ENCODE results near the gene PTEN.
"Not testable (repeated sequence)": the region's sequence is repeated elsewhere in the genome, so short reads cannot be mapped to it uniquely, and the experiment has no call there.

Gene PTEN

DNA sequence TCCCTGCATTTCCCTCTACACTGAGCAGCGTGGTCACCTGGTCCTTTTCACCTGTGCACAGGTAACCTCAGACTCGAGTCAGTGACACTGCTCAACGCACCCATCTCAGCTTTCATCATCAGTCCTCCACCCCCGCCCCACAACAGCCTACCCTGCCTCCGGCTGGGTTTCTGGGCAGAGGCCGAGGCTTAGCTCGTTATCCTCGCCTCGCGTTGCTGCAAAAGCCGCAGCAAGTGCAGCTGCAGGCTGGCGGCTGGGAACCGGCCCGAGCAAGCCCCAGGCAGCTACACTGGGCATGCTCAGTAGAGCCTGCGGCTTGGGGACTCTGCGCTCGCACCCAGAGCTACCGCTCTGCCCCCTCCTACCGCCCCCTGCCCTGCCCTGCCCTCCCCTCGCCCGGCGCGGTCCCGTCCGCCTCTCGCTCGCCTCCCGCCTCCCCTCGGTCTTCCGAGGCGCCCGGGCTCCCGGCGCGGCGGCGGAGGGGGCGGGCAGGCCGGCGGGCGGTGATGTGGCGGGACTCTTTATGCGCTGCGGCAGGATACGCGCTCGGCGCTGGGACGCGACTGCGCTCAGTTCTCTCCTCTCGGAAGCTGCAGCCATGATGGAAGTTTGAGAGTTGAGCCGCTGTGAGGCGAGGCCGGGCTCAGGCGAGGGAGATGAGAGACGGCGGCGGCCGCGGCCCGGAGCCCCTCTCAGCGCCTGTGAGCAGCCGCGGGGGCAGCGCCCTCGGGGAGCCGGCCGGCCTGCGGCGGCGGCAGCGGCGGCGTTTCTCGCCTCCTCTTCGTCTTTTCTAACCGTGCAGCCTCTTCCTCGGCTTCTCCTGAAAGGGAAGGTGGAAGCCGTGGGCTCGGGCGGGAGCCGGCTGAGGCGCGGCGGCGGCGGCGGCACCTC lies at the start of gene PTEN, which contains the start of gene KLLN:
TSS of gene PTEN (plus strand) at position 573 of the 891 bp plus-strand sequence. CDS start 845 bp downstream, outside the sequence.
TSS of gene KLLN (minus strand) at position 481 of the 891 bp plus-strand sequence. CDS start 1,046 bp downstream, outside the sequence.
- peak; percentile 95 for DNase-seq

DNA sequence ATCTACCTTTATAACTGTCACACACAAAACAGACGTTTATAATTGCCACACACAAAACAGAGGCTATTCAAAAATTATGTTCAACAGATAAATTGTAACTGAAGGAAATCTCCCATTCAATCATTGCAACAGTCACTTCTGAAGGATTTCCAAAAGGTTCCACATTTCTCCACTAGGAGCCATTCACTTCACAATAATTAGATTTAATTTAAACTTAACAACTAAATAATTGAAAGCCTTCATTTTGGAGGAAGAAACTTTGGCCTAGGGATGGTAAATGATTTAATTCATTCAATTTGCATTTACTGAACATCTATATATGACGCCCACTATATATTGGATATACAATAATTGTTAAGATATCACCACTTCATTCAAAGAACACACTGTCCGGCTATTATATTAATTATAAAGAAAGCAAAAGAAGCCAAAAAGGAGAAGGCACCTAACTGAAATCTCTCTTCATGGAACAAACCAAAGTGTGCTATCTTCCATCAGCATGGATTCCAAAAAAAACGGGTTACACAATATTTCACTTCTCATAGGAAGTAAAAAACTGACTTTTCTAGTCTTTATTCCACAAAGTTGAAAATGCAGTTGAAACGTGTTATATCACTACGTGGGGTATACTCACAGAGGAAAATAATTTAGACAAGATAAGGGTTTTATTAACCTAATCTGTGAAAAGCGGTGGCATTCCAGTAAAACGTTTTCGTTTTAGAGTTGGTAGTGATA lies 47.1 kb upstream of the PTEN start:
- no peak for DNase-seq

DNA sequence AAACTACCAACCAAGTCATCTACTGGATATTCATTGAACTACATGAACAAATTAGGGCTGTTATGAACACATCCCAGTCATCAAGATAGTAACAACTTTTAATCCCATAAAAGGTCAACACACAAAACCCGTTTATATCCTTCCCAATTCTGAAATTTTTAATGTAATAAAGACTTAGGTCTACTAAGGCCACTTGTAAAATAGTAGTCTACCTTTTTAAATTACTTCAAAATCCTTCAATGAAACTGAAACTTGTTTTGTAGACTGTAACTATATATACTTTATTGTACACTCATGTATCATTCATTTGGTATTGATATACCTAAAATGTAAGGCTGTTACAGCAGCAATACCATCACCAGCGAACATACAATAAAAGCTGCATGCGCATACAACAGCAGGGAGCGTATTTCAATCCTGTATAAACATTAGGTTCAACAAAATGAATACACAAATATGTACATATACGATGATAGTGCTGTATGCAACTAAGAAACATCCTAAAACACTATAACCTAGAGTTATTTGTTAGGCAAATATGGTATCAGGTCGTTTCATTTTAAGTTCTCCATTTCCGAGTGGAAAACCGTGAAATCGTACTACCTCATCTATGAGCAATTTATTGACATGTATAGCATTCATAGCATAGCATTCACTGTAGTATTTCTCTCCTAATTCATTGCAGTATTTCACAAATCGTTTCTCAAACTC lies 46.4 kb upstream of the PTEN start:
- peak; percentile 1 for DNase-seq

DNA sequence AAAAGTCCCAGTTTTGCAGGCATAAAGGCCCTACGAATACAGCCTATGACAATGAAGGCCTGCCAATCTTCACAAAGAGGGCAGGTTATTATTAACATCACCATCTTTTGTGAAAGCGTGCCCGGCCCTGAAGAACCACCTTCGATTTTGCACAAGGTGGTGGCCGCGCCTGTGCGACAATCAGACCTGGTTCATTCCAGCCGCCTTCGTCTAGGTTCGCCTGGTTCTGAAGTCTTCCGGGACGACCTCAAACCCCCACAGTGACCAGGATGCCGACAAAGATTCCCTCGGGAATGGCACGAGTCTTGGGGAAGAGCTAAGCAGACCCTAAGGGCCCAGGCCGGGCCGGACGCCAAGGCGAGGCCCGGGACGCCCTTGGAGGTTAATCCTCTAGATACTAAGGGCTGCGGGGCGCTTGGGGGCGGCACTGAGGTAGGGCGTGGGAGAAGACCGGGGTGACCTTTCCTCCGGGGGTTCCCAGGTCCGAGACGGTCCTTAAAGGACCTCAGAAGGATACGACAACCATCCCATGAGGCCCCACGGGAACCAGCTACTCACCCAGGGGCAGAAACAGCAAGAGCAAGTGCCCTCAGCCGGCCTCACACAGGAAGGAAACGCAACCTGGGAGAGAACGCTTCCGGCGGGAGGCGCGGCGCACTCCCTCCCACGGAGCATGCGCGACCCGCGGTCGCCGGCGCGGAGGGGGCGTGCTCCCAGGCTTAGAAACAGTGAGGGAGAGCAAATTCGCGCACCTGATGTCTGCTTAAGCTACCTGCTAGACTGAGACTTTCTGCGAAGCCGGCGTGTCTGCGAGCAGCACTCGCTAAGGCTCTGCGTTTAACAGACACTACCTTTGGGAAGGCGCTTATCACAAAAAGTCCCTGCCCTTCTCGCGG lies 45.6 kb upstream of the PTEN start, which contains the start of gene ATAD1:
TSS of gene ATAD1 (minus strand) at position 618 of the 896 bp plus-strand sequence. CDS start 3,627 bp downstream, outside the sequence.
- DNase-seq: peak; percentile 84

DNA sequence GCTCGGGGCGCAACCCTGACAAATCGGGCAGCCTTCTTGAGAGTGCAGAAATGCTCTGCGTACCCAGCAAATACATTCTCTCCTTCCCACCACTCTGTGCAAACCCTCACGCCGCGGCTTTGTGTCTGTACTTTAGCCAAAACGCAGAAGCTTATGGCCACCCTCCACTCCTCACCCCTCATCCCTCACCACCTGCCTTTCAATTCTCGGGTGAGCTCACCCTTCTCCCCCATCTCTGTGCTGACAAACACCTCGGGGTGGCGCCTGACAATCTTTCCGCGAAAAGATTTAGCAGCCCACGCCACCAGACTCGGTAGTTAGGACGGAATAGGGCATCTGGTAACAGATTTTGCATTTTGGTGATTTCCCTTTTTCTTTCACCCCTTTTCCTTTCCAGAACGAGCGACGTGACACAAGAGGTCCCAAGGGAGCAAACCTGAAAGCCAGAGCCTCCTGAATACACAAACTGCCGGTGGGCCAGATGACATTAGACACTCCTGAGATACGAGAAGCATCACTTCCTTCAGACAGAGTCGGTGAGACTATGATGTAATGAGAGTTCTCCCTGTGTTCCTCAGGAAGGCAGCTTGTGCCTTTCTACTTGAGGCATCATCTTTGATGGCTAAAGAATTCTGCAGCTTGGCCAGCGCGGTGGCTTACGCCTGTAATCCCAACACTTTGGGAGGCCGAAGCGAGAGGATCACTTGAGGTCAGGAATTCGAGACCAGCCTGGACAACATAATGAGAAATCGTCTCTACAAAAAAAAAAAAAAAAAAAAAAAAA lies 44.7 kb upstream of the PTEN start:
- peak; percentile 22 for DNase-seq

DNA sequence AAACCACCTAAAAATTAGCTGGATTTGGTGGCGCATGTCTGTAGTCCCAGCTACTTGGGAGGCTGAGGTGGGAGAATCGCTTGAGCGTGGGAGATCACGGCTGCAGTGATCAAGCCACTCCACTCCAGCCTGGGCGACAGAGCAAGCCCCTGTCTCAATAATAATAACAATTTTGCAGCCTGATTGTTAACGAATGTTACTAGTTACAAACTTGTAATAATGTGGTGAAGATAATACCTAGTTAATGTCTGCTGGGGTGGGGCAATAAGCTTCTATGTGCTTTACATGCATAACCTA lies 44.2 kb upstream of the PTEN start:
- no peak for DNase-seq

DNA sequence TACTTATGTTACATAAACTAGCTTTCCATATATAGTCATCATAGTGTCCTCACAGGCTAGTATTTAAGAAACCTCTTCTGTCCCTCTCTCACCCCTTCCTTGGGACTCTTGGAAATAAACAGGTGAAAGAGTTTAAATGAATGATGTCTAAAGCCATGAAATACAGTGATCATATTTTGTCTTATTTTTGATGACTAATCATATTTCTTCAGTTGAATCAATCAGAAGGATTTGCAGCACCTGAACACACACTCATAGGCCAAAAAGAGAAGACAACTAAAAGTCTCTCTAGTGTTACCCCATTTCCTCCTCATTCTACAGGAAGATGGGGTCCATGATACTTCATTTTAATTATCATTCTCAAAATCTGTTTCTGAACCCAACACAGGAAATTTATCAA lies 36.8 kb upstream of the PTEN start:
- DNase-seq: no peak

DNA sequence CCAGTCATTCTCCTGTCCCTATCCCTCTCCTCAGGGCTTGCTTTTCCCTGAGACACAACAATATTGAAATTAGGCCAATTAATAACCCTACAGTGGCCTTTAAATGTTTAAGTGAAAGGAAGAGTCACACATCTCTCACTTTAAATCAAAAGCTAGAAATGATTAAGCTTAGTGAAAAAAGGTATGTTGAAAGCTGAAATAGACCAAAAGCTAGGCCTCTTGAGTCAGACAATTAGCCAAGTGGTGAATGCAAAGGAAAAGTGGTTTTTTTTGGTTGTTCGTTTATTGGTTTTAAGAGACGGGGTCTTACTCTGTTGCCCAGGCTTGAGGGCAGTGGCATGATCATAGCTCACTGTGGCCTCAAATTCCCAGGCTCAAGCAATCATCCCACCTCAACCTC lies 35.7 kb upstream of the PTEN start:
- no peak for DNase-seq

DNA sequence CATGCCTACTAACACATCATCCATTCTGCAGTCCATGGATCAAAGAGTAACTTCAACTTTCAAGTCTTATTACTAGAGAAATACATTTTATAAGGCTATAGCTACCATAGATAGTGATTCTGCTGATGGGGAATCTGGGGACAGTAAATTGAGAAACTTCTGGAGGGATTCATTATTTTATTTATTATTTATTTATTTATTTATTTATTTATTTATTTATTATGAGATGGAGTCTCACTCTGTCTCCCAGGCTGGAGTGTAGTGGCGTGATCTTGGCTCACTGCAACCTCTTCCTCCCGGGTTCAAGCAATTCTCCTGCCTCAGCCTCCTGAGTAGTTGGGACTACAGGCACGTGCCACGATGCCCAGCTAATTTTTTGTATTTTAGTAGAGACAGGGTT lies 34.4 kb upstream of the PTEN start:
- DNase-seq: not testable (repeated sequence)

DNA sequence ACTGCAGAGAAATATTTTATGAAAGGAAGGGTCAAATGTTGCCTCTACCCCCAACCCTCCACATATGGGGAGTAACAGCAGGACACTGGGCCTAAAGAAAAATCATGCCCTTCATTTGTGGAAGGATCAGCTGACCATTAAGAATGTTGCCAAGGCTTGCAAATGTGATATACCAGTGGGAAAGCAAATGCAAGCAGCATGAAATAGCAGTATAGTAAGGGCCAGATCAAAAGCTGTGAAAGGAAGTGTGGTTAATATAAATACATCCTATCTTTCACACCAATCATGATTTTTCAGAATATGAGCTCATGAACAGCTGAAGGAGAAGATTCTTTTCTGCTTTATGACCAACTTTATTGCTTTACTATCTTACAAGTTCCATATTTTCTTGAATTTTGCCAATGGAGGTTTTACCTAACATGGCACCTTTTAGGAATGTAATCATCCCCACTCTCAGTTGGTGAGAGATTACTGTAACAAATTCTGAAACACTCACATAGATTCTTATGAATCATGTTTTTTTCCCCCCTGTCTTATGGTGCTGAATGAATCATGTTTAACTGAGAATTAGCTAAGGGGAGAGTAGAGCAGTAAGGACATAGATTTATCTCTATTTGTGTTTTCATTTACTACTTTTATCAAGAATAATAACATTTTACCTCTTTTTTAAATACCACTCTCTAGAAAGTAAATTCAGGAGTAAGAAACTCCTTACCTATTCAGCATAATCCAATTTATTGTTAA lies 33.3 kb upstream of the PTEN start:
- no peak for DNase-seq

DNA sequence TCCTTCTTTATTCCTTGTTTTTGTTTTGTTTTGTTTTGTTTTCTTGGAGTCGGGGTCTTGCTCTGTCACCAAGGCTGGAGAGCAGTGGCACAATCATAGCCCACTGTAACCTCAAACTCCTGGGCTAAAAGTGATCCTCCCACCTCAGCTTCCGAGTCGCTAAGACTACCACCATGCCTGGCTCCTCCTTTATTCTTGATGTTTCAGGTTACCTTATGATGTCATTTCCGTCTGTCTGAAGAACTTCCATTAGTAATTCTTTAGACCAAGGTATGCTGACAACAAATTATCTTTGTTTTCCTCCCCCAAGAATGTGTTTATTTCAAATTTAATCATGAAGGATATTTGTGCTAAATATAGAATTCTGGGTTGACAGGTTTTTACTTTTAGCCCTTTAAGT lies 27.3 kb upstream of the PTEN start:
- DNase-seq: no peak

DNA sequence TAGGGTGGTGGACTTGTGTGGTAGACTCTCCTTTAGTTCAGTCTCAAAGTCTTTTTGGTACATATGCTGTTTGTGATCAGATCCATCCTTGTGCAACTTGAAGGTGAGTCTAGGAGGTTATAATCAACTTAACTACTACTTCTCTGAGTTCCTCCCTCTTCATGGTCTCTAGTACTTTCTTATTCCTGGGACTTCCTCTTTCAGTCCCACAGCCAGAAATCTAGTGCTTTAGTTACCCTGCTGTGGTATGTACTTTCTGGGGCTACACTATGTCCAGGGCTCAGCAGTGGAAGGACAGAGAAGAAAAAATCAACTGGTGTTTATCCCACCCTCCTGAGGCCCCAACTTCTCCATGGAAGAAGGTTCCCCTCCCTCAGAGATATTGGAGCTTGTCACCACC lies 26.0 kb upstream of the PTEN start:
- no peak for DNase-seq

DNA sequence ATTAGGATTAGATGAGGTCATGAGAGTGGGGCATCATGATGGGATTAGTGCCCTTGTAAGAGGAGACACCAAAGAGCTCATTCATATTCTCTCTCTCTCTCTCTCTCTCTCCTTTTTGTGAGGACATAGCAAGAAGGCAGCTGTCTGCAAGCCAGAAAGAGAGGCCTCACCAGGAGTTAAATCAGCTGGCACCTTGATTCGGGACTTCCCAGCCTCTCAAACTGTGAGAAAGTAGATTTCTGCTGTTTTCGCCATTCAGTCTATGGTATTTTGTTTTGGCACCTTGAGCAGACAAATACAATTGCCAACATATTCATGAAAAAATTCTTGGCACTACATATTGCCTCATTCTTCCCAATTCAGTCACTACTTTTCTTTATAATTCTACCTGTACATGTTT lies 24.8 kb upstream of the PTEN start:
- DNase-seq: no peak

DNA sequence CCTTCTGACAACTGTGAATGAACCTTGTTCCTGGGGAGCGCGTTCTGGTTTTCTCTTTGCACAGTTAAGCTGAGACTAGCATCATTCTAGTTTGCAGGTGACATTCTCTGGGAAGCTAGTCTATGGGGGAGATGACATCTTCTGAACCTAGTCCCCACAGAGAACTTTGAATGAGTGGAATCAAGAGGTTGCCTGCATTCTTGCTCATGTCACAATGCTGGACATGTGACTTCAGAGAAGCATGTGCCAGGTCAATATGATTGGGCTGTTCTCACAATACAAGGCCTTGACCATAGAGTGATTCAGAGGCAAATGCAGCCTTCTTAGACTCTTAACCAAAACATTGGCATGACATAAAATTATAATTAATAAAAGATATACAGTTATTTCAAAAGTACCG lies 22.2 kb upstream of the PTEN start:
- DNase-seq: no peak

DNA sequence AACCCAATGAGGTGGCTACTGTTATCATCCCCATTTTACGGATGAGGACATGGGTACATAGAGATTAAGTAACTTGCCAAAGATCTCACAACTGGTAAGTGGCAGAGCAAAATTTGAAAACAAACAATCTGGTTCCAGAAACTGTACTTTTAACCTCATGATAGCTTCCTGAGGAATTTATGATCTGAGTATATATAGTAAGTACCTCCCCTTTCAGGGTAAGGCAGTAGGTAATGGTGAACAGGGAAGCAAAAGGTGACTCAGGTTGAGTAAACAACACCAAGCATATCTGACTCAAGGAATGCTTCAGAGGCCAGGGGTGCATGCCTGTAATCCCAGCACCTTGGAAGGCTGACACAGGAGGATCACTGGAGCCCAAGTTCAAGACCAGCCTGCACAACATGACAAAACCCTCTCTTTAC lies 21.2 kb upstream of the PTEN start:
- peak; percentile 38 for DNase-seq

DNA sequence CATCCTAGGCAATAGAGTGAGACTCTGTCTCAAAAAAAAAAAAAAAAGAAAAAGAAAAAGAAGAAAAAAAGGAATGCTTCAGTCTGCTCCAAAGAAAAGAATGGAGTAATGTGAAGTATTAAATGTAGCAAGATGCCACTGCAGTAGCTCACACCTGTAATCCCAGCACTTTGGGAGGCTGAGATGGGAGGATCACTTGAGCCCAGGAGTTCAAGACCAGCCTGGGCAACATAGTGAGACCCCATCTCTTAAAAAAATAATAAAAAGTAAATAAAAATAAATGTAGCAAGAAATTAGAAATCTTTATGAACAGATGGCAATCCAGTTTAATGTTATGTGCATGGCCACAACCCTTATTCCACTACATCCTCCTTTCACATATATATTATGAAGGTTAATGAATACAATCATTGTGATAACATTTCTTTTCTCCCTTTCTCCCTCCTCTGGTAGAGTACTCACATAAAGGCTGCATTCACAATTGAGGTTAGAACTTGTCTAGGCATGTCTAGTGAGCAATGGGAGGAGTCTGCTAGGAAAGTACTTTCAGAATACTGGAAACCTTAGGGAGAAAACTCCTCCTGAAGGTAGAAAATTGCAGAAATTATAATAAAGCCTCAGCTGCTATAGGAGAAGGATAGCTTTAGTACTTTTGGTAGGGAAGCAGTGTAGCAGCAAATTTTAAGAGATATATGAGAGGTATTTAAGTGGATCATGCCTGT lies 20.5 kb upstream of the PTEN start:
- DNase-seq: peak; percentile 62

DNA sequence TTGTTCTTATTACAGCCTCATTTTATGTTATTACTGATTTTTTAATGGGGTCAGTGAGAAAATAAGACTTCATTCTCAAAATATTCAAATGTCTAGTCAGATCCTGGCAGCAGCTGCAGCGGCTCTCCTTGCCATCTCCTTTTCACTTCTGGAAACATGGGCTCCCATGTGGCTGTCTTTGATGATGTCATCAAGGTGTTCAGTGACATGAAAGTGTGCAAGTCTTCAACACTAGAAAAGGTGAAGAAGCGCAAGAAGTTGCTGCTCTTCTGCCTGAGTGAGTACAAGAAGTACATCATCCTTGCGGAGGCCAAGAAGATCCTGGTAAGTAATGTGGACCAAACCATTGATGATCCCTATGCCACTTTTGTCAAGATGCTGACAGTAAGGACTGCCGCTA lies 19.7 kb upstream of the PTEN start:
- DNase-seq: no peak

DNA sequence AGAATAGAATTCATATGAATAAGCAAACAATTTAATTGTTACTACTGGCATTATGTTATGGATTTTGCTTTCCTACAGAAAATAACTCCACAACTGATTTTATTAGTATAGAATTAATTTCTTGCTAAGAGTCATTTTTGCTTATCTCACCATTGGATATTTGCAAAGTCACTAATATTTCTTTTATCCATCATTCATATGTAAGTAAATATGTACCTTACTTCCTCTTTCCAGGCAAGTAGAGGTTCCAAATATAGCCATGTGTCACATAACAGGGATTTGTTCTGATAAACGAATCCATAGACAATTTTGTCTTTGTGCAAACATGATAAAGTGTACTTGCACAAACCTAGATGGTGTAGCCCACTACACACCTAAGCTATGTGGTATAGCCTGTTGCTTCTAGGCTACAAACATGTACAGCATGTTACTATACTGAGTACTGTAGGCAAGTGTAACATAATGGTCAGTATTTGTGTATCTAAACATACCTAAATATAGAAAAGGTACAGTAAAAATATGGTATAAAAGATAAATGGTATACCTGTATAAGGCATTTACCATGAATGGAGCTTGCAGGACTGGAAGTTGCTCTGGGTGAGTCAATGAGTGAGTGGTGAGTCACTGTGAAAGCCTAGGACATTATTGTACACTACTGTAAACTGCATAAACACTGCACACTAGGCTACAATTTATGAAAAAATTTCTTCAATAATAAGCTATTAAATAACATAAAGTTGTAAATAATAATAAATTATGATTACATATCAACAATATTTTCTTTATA lies 18.4 kb upstream of the PTEN start:
- peak; percentile 60 for DNase-seq

DNA sequence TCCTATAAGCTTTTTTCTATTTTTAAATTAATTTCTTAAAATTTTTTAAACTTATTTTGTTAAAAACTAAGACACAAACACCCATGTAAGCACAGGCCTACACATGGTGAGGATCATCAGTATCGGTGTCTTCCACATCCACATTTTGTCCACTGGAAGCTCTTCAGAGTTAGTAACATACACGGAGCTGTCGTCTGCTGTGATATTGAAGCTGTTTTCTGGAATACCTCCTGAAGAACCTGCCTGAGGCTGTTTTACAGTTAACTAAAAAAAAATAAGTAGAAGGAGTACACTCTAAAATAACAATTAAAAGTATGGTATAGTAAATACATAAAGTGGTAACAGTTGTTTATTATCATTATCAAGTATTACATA lies 17.8 kb upstream of the PTEN start:
- DNase-seq: no peak

All from fibroblast of skin of right biceps (primary cell).